PC-9 (cell line): ENCODE measurements around the gene PPP2R3B.

Experiments
- CTCF ChIP-seq: fragments of 200-600 bp; sonication (generic); conservative IDR thresholded peaks from 2 replicates; pipeline ENCODE4 v1.6.1; 2017; ENCODE audit warnings: mixed run types, antibody characterized with exemption, mild to moderate bottlenecking, moderate library complexity
- EZH2 ChIP-seq: fragments of 200-600 bp; sonication (generic); IDR thresholded peaks from 2 replicates; pipeline ENCODE4 v1.8.0; 2017; ENCODE audit warnings: antibody characterized with exemption, low read depth

- TF ChIP-seq CTCF = no peak
- TF ChIP-seq EZH2 = no peak
These were observed 13.6 kb upstream of the PPP2R3B start for GRCh38 chrX:400258-400657.
